ENCODE measurements around the gene DPYSL4.
"Not testable (repeated sequence)": the region's sequence is repeated elsewhere in the genome, so short reads cannot be mapped to it uniquely, and the experiment has no call there.

Gene DPYSL4

GRCh38 chr10:132149917-132150316, 36.8 kb upstream of the DPYSL4 start:
- no peak for DNase-seq (ENCODE audit: low spot score)

DNA sequence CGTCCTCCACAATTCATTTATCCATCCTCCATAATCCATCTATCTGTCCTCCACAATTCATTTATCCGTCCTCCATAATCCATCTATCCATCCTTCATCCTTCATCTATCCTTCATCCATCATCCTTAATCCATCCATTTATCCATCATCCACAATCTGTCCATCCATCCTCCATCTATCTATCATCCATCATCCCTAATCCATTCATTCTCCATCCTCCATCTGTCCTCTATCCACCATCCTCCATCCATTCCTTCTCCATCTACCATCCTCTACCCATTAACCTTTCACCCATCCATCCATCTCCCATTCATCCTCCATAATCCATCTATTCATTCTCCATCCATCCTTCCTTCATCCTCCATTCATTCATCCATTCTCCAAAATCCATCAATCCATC, 36.0 kb upstream of the DPYSL4 start:
- no peak for DNase-seq (ENCODE audit: low spot score)

- DNase-seq (ENCODE audit: low spot score) = no peak
Measured at GRCh38 chr10:132151286-132151950, 35.3 kb upstream of the DPYSL4 start.

DNA sequence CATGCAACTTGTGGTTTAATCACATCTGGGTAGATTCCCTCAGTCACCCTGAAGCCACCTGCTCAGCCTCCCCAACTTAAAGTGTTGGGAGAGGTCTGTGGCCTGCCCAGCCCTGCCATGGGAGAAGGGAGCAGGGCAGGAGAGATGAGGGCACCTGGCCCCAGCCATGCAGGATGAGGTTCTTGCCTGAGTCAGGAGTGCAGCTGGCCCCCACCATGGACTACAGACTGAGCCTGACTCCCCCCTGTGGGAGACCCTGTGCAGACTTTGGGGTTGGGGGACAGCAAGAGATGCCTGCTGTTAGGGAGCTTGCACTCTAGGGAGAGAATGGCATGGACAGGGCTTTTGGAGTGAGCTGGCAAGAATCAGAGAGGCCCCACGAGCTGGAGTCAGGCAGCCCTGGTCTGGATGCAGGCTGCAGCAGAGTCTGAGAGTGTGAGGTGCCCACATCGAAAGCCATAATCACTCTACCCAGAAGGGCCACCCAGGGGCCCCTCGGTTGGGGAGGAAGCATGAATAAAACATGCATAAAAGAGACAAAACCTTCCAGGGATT, 34.7 kb upstream of the DPYSL4 start:
- DNase-seq (ENCODE audit: low spot score) = no peak

- no peak for DNase-seq (ENCODE audit: low spot score)
Measured at GRCh38 chr10:132152896-132153580, 33.7 kb upstream of the DPYSL4 start.

DNA sequence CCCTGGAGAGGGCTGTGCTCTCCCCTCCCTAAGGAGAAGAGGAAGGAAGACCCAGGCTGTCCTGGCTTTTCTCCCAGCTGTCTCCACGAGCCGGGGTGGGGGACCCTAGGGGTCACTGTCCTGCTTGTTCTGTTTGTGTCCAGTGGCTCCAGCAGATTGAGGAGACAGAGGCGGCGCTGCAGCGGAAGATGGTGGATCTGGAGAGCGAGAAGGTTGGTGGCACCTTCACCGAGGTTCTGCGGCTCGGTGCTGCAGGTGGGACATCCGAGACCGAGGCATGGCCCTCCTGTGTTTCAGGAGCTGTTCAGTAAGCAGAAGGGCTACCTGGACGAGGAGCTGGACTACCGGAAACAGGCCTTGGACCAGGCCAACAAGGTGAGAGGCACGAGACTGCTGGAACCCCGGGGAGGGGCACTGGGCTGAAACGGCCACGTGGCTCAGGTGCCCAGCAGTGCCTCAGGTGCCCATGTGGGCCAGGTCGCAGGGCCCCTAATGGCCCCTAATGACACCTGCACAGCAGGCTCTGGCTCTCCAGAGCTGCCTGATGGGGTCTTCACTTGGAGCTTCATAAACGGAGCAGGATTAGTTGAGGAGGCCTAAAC, 33.0 kb upstream of the DPYSL4 start:
- DNase-seq (ENCODE audit: low spot score) = no peak

DNA sequence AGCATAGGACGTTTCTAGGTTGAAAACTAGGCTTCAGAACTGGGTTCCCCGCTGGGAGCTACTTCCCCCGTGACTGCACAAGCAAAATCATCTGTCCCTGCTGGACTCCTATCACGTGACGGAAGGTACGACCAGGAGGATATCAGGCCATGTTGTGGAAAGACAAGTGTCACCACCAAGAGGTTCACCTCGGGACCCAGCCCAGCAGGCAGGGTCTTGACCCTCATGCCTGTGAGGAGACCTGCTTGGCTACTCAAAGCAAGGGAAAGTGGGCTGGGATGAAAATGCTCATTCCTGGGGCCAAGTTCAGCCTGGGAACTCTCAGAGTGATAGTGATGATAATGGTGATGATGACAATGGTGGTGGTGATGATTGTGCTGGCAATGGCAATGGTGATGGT, 32.3 kb upstream of the DPYSL4 start:
- no peak for DNase-seq (ENCODE audit: low spot score)

DNA sequence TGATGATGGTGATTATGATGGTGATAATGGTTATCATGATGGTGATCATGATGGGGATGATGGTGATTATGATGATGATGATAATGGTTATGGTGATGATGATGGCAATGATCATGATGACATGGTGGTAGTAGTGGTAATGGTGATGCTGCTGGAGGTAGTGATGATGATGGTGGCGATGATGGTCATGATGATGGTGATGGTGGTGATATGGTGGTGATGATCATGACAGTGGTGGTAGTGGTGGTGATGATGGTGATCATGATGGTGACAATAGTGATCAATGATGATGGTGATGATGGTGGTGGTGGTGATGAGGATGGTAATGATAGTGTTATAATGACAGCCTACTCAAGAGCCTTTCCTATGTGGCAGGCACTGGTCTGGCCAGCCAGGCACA, 31.8 kb upstream of the DPYSL4 start:
- no peak for DNase-seq (ENCODE audit: low spot score)

DNA sequence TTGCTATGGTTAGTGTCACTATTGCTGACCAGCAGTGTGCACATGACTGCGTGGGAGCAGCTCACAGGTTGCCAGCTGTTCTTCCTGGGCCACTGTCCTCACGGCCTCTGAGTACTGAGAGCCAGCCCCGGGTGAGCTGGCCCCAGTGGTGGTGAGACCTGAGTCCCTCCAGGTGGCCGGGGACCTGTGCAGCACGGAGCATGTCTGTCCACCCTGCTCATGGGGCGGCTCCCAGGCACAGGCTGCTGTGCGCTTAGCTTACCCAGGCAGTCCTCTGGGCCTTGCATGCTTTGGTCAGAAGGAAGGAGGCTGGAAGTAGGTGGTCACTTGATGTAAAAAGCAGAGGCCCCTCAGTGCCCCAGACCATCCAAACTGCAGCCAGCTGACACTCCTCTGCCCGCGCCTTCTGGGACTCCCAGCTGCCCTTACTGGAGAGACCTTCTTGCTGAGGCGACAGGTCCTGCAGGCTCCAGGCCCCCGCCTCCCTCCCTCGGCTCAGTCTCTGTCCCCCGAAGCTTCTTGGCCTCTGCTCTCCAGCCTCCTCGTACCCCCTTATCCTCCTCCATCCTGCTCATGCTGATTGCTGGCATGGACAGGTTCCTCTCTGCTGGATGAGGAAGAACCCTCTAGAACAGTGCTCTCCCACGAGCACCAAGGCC, 30.9 kb upstream of the DPYSL4 start:
- no peak for DNase-seq (ENCODE audit: low spot score)

DNA sequence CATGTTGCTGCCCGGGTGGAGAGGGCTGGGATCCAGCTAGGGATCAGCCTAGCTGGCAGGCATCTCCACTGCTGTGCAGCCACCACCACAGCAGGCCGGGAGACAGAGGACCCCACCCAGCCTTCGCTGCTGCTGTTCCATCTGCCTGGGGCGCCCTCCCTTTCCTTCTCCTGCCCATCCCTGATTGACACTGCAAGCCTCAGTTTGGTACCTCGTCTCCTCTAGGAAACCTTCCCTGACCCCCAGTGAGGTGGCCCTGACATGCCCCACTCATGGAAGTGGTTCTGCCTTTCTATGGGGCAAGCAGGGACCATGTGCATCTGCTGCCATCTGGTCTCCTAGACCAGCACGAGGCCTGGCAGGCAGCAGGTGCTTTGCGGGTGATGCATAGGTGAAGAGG, 30.4 kb upstream of the DPYSL4 start:
- DNase-seq (ENCODE audit: low spot score) = no peak

- DNase-seq (ENCODE audit: low spot score) = no peak
Measured at GRCh38 chr10:132157101-132157500, 29.6 kb upstream of the DPYSL4 start.

- no peak for DNase-seq (ENCODE audit: low spot score)
Measured at GRCh38 chr10:132158122-132158741, 28.5 kb upstream of the DPYSL4 start.

DNA sequence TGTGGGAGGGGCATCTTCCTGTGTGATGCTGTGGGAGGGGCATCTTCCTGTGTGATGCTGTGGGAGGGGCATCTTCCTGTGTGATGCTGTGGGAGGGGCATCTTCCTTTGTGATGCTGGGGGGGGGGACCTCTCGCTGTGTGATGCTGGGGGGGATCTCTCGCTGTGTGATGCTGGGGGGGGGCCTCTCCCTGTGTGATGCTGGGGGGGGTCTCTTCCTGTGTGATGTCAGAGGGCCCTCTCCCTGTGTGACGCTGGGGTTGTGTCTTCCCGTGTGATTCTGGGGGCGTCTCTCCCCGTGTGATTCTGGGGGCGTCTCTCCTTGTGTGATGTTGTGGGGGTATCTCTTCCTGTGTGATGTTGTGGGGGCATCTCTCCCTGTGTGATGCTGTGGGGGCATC, 27.9 kb upstream of the DPYSL4 start:
- DNase-seq (ENCODE audit: low spot score) = no peak

GRCh38 chr10:132159302-132160230, 27.2 kb upstream of the DPYSL4 start:
- not testable (repeated sequence) for DNase-seq (ENCODE audit: low spot score)

DNA sequence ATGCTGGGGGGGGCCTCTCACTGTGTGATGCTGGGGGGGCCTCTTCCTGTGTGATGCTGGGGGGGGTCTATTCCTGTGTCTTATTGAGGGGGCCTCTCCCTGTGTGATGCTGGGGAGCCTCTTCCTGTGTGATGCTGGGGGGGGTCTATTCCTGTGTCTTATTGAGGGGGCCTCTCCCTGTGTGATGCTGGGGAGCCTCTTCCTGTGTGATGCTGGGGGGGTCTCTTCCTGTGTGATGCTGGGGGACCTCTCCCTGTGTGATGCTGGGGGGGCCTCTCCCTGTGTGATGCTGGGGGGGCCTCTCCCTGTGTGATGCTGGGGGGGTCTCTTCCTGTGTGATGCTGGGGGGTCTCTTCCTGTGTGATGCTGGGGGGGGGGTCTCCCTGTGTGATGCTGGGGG, 26.5 kb upstream of the DPYSL4 start:
- DNase-seq (ENCODE audit: low spot score) = not testable (repeated sequence)

DNA sequence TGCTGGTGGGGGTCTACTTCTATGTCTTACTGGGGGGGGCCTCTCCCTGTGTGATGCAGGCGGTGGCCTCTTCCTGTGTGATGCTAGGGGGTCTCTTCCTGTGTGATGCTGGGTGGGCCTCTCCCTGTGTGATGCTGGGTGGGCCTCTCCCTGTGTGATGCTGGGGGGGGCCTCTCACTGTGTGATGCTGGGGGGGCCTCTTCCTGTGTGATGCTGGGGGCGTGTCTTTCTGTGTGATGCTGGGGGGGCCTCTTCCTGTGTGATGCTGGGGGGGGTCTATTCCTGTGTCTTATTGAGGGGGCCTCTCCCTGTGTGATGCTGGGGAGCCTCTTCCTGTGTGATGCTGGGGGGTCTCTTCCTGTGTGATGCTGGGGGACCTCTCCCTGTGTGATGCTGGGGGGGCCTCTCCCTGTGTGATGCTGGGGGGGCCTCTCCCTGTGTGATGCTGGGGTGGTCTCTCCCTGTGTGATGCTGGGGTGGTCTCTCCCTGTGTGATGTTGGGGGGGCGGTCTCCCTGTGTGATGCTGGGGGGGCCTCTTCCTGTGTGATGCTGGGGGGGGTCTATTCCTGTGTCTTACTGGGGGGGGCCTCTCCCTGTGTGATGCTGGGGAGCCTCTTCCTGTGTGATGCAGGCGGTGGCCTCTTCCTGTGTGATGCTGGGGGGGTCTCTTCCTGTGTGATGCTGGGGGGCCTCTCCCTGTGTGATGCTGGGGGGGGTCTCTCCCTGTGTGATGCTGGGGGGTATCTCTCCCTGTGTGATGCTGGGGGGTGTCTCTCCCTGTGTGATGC, 25.7 kb upstream of the DPYSL4 start:
- DNase-seq (ENCODE audit: low spot score) = not testable (repeated sequence)

DNA sequence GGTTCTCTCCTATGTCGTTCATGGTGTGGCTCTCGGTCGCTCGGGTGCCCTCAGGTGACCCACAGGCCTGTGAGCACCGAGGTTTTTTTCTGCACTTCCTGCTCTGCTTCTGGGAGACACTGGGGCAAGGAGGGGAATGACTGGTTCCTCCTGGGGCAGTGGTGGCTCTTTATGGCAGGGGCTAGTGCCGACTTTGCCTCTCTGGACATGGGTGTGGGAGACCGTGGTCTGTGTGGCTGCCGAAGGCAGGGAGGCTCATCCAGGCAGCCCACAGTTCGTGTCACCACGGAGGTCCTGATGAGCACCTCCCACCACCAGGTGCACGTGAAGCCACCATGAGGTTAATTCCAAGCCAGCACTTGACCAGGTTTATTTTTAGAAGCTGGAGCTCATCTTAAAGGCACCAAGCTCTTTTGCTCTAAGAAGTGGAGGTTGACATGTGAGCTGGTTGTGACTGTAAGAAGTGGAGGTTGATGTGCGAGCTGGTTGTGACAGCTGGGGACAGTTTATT, 24.7 kb upstream of the DPYSL4 start:
- no peak for DNase-seq (ENCODE audit: low spot score)

DNA sequence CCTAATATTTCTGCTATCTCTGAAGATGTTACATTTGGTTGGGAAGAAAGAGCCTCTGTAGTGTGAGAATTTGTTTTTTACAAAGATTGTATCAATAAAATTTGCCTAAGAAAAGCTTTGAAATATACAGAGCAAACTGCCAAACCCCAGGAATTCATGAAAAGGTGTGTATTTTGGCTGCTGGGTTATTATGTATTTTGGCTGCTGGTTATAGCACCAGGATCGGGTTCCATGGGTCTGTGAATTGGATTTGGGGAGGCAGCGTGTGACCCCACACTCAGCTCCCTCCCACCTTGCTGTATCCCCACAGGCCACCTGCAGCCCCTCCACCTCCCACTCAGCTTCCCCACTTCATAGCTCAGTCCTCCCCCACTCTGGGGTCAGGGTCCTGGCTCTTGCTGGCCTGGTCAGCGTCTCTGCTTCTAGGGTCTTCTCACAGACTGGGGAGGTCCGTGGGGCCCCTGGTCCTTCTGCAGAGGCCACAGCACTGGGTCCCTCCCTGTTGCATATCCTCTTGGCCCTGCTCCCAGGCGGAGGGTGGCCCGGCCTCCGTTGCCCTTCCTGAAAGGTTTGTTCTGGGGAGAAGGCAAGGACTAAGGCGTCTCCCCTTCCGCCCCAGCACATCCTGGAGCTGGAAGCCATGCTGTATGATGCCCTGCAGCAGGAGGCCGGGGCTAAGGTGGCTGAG, 24.0 kb upstream of the DPYSL4 start:
- no peak for DNase-seq (ENCODE audit: low spot score)

DNA sequence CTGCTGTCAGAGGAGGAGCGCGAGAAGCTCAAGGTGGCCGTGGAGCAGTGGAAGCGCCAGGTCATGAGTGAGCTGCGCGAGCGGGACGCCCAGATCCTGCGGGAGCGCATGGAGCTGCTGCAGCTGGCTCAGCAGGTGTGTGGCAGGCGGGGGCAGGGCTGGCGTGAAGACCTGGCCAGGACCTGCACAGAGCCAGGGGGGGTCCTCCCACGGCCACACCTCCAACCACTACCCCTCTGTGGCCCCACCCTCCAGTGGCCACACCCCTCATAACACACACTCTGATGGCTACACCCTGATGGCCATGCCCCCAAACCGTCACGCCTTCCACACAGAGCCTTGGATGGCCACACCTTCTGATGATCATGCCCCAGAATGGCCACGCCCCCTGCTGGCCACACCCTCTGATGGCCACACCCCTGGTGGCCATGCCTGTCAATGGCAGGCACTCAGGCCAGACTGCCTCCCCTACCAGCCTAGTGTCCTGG, 23.4 kb upstream of the DPYSL4 start:
- no peak for DNase-seq (ENCODE audit: low spot score)

Measured in left forelimb (tissue), 1 donor.